HT-29 (cell line): ENCODE measurements around the gene PPP3R2. TPM values are rescaled to one million over a fixed set of nuclear protein-coding genes. Genes with fewer than 3 reads are reported as not detected.

Source experiments
- DNase-seq: peaks from one replicate; pipeline ENCODE4 v3.0.0-alpha.2; 2015; ENCODE audit warnings: low spot score
- total RNA-seq: library from RNA; depleted of rRNA; stranded (reverse); fragments of >200 nt; shearing (Covaris generic); gene quantifications from 2 replicates; pipeline ENCODE4 v1.2.3, GENCODE V29; 2014; rRNA removed

PPP3R2 gene, protein sequence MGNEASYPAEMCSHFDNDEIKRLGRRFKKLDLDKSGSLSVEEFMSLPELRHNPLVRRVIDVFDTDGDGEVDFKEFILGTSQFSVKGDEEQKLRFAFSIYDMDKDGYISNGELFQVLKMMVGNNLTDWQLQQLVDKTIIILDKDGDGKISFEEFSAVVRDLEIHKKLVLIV
- total RNA-seq = not detected in 2 replicates

GRCh38 chr9:101594796-101595195, at the start of gene PPP3R2:
Gene PPP3R2, minus strand, starts transcription at chr9:101594969. Its CDS starts 48 bp downstream, at chr9:101594921.
- DNase-seq = no peak

- no peak for DNase-seq
Observed at GRCh38 chr9:101639785-101640665, 45.3 kb upstream of the PPP3R2 start.

DNA sequence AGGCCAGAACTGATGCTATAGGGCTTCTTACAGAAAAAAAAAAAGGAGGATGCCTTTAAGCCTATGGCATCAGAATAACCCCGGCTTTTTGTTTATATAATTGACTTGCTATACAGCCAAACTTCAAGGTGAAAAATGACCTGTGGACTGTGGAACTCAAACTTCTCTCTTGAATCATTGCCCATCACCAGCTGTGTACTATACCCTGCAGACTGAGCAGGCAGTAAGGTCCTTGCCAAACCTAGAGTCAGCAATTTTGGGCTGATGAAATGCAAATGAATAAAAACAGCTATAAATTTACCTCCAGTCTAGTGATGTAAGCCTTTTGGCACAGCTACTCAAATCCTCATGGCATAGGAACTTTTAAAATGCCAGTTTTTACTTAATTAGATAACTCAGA, 44.5 kb upstream of the PPP3R2 start:
- DNase-seq = no peak

DNA sequence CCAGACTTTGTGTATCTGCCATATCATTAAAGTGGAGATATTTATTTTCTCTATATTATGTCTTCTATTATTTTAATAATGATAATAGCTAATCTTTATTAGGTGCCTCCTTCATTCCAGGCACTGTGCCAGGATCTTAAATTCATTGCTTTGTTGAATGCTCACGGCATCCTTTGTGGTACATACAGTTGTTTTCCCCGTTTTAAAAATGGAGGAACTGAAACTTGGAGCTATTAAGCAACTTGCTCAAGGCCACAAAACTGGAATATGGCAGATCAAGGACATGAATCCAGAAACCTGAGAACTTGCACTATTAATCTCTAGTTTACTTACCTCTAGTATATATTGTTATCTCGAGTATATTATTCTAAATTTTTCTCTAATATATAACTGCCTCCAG, 41.5 kb upstream of the PPP3R2 start:
- DNase-seq = no peak

DNA sequence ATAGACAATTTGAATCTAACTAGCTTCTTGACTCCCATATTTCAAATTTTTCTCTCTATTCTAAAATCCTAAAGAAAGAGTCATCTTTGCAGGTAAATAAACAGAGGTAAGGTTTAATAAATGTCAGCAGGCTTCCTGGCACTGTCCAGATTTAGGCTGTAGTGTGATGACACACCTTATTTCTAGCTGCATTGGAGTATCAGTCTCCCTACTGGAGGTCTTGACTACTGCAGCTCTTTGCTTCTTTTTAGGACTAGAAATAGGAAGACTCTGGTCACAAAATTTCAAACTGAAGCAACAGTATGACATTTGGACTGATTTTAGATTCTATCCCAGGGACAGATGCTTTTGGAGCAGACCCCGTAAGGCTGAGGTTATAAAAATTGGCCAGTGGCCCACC, 40.7 kb upstream of the PPP3R2 start:
- no peak for DNase-seq

- no peak for DNase-seq
Observed at GRCh38 chr9:101634741-101635409, 40.1 kb upstream of the PPP3R2 start.

DNA sequence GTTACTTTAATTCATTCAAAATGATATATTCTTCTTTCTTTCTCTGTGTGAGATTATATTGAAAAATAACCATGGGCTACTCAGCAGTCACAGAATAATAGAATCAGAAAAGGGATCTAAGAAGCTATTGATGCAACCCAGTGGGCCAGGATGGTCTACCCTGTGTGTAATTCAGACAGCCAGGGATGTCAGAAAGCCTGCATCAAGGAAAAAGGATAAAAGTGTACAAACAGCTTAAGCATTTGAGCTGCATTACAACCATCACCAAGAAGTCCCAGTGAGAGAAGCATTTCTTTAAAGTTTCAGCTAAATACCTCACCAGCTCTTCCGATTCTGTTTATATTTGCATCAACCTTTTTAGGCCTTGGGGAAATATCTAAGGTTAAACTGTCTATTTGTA, 37.8 kb upstream of the PPP3R2 start:
- no peak for DNase-seq

DNA sequence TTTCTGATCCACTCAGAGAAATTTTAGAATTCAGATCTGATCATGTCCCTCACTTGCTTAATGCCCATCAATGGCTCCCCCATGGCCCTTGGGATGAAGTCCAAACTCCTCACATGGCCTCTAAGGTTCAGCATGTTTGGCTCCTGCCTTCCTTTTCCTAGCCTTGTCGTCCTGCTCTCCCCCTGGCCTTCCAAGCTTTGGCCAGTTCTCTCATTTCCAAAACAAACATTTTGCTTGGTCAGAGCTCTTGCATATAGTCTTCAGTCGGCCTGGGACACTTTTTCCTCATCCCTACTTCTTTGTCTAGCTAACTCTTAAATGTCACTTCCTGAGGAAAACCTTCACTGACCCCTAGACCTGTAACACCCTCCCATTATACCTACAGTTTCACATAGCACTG, 37.1 kb upstream of the PPP3R2 start:
- DNase-seq = no peak

GRCh38 chr9:101629636-101630035, 34.9 kb upstream of the PPP3R2 start:
- no peak for DNase-seq

- peak; percentile 12 for DNase-seq
Observed at GRCh38 chr9:101628173-101628572, 33.4 kb upstream of the PPP3R2 start.

- DNase-seq = no peak
Observed at GRCh38 chr9:101626295-101626694, 31.5 kb upstream of the PPP3R2 start.

GRCh38 chr9:101625876-101626275, 31.1 kb upstream of the PPP3R2 start:
- no peak for DNase-seq

GRCh38 chr9:101620452-101620851, 25.7 kb upstream of the PPP3R2 start:
- DNase-seq = no peak

DNA sequence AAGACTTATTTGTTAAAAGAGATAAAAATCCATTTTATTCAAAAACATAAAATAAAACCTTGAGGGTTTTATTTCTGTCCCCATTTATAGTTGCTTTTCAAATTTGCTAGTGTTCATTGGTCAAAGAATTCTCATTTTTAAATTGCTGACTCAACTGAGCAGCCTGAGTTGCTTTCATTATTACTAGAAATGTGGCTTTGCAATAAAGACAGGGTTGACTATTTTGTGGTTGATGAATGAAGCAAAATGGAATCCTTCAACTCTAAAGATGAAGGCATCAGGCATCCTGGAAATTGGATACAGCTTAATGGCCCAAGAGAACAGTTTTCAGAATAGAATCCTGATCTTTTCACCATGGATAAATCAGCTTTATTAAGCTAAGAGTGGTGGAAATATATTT, 23.9 kb upstream of the PPP3R2 start:
- no peak for DNase-seq

DNA sequence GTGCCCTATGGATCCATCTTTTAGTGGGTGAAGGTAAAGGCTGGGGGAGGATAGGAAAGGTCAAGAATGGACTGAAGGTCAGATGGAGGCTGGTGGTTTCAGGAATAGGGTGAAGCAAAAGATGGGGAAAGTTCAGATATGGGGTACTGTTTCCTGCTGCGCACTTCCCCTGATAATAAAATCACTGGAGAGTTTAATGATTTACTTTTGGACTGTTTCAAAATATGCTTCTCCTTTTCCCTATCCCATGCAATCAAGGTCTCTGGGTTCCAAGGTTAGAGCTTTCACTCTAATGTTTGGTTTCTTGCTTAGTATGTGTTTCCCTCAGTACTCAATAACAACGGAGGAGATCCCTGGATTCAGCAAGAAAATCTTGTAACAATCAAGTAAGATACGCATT, 10.8 kb upstream of the PPP3R2 start:
- DNase-seq = no peak

- no peak for DNase-seq
Observed at GRCh38 chr9:101604296-101604695, 9.5 kb upstream of the PPP3R2 start.

GRCh38 chr9:101601904-101602765, 7.4 kb upstream of the PPP3R2 start:
- peak; percentile 52 for DNase-seq

GRCh38 chr9:101593345-101593744, 1.4 kb downstream of the PPP3R2 start:
- no peak for DNase-seq

DNA sequence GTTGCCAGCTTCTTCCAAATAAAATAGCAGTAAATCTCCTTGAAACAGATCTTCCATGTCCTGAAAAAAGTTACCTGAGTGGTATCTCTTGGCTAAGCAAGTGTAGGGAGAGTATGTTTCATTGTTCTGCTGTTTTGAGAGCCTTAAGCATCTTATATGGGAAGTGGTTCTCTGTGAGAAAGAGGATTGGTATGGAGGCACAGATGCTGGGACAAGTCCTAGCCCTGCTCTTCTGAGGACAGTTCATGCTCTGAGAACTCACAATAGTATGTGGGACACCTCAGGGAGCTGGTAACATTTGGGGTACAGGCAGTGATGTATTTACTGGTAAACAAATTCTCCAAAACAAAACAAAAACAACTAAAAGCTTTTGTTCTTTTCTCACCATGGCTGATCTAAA, 2.0 kb downstream of the PPP3R2 start:
- no peak for DNase-seq

- DNase-seq = no peak
Observed at GRCh38 chr9:101591787-101592446, 2.9 kb downstream of the PPP3R2 start.

GRCh38 chr9:101590901-101591300, 3.9 kb downstream of the PPP3R2 start:
- no peak for DNase-seq
